HG03097 (cell line): ENCODE results near the gene ADAMTSL5.
"Not testable (repeated sequence)": the region's sequence is repeated elsewhere in the genome, so short reads cannot be mapped to it uniquely, and the experiment has no call there.

Experiments used
- ATAC-seq: cut with Tn5 transposase; IDR thresholded peaks from one replicate; pipeline ENCODE4 v1.9.1; 2021; ENCODE audit not compliant: unreplicated experiment, low FRiP score

ADAMTSL5 gene

GRCh38 chr19:1530856-1531255 lies 18.0 kb upstream of the ADAMTSL5 start:
- ATAC-seq, result not testable (repeated sequence)

GRCh38 chr19:1529430-1529816 lies 16.6 kb upstream of the ADAMTSL5 start:
- no peak for ATAC-seq

GRCh38 chr19:1528596-1529429 lies 16.0 kb upstream of the ADAMTSL5 start:
- ATAC-seq, result no peak

GRCh38 chr19:1527650-1528309 lies 15.0 kb upstream of the ADAMTSL5 start:
- ATAC-seq, result no peak

GRCh38 chr19:1526979-1527649 lies 14.3 kb upstream of the ADAMTSL5 start:
- no peak for ATAC-seq

GRCh38 chr19:1526066-1526778 lies 13.4 kb upstream of the ADAMTSL5 start:
- no peak for ATAC-seq

- ATAC-seq, result no peak
Observed at GRCh38 chr19:1525343-1525742, 12.5 kb upstream of the ADAMTSL5 start.

- no peak for ATAC-seq
Observed at GRCh38 chr19:1524972-1525325, 12.1 kb upstream of the ADAMTSL5 start.

GRCh38 chr19:1524287-1524971 lies 11.6 kb upstream of the ADAMTSL5 start:
- ATAC-seq, result no peak

GRCh38 chr19:1523412-1524286 lies 10.8 kb upstream of the ADAMTSL5 start, which contains the start of gene PLK5:
Gene PLK5, plus strand, starts transcription at chr19:1524077. Its CDS starts 2,920 bp downstream, at chr19:1526997.
- ATAC-seq, result no peak

- no peak for ATAC-seq
Observed at GRCh38 chr19:1522838-1523237, 10.0 kb upstream of the ADAMTSL5 start.

- no peak for ATAC-seq
Observed at GRCh38 chr19:1522061-1522460, 9.2 kb upstream of the ADAMTSL5 start.

GRCh38 chr19:1521636-1522035 lies 8.8 kb upstream of the ADAMTSL5 start:
- ATAC-seq, result no peak

GRCh38 chr19:1520203-1520780 lies 7.5 kb upstream of the ADAMTSL5 start:
- no peak for ATAC-seq

GRCh38 chr19:1519802-1520201 lies 7.0 kb upstream of the ADAMTSL5 start:
- not testable (repeated sequence) for ATAC-seq

GRCh38 chr19:1518471-1518870 lies 5.7 kb upstream of the ADAMTSL5 start:
- no peak for ATAC-seq

- no peak for ATAC-seq
Observed at GRCh38 chr19:1516395-1516753, 3.6 kb upstream of the ADAMTSL5 start.

GRCh38 chr19:1514986-1515721 lies 2.3 kb upstream of the ADAMTSL5 start:
- no peak for ATAC-seq
